NCI-H2196 (cell line): ENCODE results near the gene UMODL1.

Experiments
- DNase-seq: peaks from one replicate; lab custom pipeline; 2025; ENCODE audit not compliant: unreplicated experiment; lab: John Stamatoyannopoulos, UW

The UMODL1 gene

GRCh38 chr21:42127164-42128150, 56.3 kb downstream of the UMODL1 start:
- DNase-seq: no peak

- DNase-seq: no peak
Measured at GRCh38 chr21:42129300-42130266, 58.5 kb downstream of the UMODL1 start.

GRCh38 chr21:42130441-42130840, 59.3 kb downstream of the UMODL1 start:
- DNase-seq: no peak

- DNase-seq: no peak
Measured at GRCh38 chr21:42132183-42132582, 61.1 kb downstream of the UMODL1 start.

GRCh38 chr21:42133131-42133530, 62.0 kb downstream of the UMODL1 start:
- no peak for DNase-seq

- no peak for DNase-seq
Measured at GRCh38 chr21:42135386-42136052, 64.4 kb downstream of the UMODL1 start.

GRCh38 chr21:42137191-42137904, 66.2 kb downstream of the UMODL1 start:
- DNase-seq: no peak

- DNase-seq: no peak
Measured at GRCh38 chr21:42140196-42140934, 69.2 kb downstream of the UMODL1 start.

- DNase-seq: no peak
Measured at GRCh38 chr21:42141643-42142042, 70.5 kb downstream of the UMODL1 start.

GRCh38 chr21:42142141-42142540, 71.0 kb downstream of the UMODL1 start:
- DNase-seq: no peak

- DNase-seq: no peak
Measured at GRCh38 chr21:42142627-42143026, 71.5 kb downstream of the UMODL1 start.

- no peak for DNase-seq
Measured at GRCh38 chr21:42143111-42143510, 72.0 kb downstream of the UMODL1 start.

GRCh38 chr21:42144221-42144620, 73.1 kb downstream of the UMODL1 start:
- no peak for DNase-seq

GRCh38 chr21:42144679-42145568, 73.8 kb downstream of the UMODL1 start:
- no peak for DNase-seq

GRCh38 chr21:42145569-42146272, 74.6 kb downstream of the UMODL1 start:
- DNase-seq: peak; percentile 80

- no peak for DNase-seq
Measured at GRCh38 chr21:42146273-42146805, 75.2 kb downstream of the UMODL1 start.

GRCh38 chr21:42146821-42147220, 75.7 kb downstream of the UMODL1 start:
- DNase-seq: no peak
